Caco-2 (cell line): ENCODE results near the gene GKN1. TPM values are rescaled to one million over a fixed set of nuclear protein-coding genes. Genes with fewer than 3 reads are reported as not detected.

Experiments
- BruUV-seq: library from RNA; stranded (reverse); fragments of 400-500 nt; replicated peaks from 2 replicates; lab custom pipeline; 2021; lab: Mats Ljungman, UMichigan
- CTCF ChIA-PET: fragments of 300-600 bp; sonication (Branson Sonifier 250); formaldehyde crosslinking; loops from one replicate; lab custom pipeline; 2022; ENCODE audit warnings: antibody characterized with exemption; lab: Charles Lee
- POLR2A ChIA-PET: fragments of 300-600 bp; sonication (Branson Sonifier 250); formaldehyde crosslinking; loops from one replicate; lab custom pipeline; 2022; ENCODE audit warnings: antibody characterized with exemption; lab: Charles Lee
- DNase-seq, 2 experiments: peaks; one replicate each; pipeline versions ENCODE4 v3.0.0 to v3.0.0-alpha.2; 2020 to 2022
- H3K27me3 ChIP-seq: replicated peaks from 2 replicates; pipeline ENCODE4 v1.6.0; 2011; ENCODE audit warnings: low read length; ENCODE audit not compliant: control insufficient read depth, insufficient read depth
- H3K36me3 ChIP-seq: 2 replicates; pipeline ENCODE4 v1.5.1; 2011; ENCODE audit warnings: low read length; ENCODE audit not compliant: control insufficient read depth, insufficient read depth
- H3K4me1 ChIP-seq: fragments of 250-450 bp; sonication (Bioruptor Pico); 2 replicates; pipeline ENCODE4 v1.5.1; 2020; ENCODE audit warnings: mild to moderate bottlenecking
- H3K4me3 ChIP-seq: 2 replicates; pipeline ENCODE4 v1.5.1; 2011; ENCODE audit warnings: low read depth, mild to moderate bottlenecking, control low read depth, low read length
- H3K9me3 ChIP-seq: fragments of 250-450 bp; sonication (Bioruptor Pico); 2 replicates; pipeline ENCODE4 v1.5.1; 2020; ENCODE audit warnings: mild to moderate bottlenecking, moderate library complexity
- H3K27ac Mint-ChIP-seq: one replicate; pipeline ENCODE4 v1.8.0; 2022; ENCODE audit warnings: mixed read lengths; ENCODE audit not compliant: unreplicated experiment
- H3K27me3 Mint-ChIP-seq: one replicate; pipeline ENCODE4 v1.8.0; 2022; ENCODE audit warnings: mixed read lengths; ENCODE audit not compliant: insufficient read depth, unreplicated experiment
- H3K36me3 Mint-ChIP-seq: one replicate; pipeline ENCODE4 v1.8.0; 2022; ENCODE audit warnings: mild to moderate bottlenecking, mixed read lengths; ENCODE audit not compliant: insufficient read depth, unreplicated experiment
- H3K4me1 Mint-ChIP-seq: one replicate; pipeline ENCODE4 v1.8.0; 2022; ENCODE audit warnings: low read depth, mixed read lengths; ENCODE audit not compliant: unreplicated experiment
- H3K4me3 Mint-ChIP-seq: one replicate; pipeline ENCODE4 v1.8.0; 2022; ENCODE audit warnings: mild to moderate bottlenecking, moderate library complexity, mixed read lengths; ENCODE audit not compliant: unreplicated experiment
- H3K9me3 Mint-ChIP-seq: one replicate; pipeline ENCODE4 v1.8.0; 2022; ENCODE audit warnings: mixed read lengths; ENCODE audit not compliant: unreplicated experiment
- intact Hi-C: fragments of 100-400 bp; cut with micrococcal nuclease; formaldehyde crosslinking; loops from one replicate; pipeline ENCODE4 v1.10.0; 2022; ENCODE audit not compliant: unreplicated experiment
- total RNA-seq: library from RNA; stranded (reverse); gene quantifications from 2 replicates; pipeline ENCODE4 v1.2.3, GENCODE V29; 2022
- TF ChIP-seq, protein P1 (sequence below), 2 experiments: fragments of 200-600 bp in 1 of 2; IDR thresholded peaks; 1 replicate in 1 of 2; 2 replicates in 1 of 2; pipeline versions ENCODE4 v1.5.1 to v1.8.0; 2011 to 2022; ENCODE audit warnings: antibody characterized with exemption in 1 of 2, control low read depth in 1 of 2, inconsistent platforms in 1 of 2, low read depth in 1 of 2, low read length in 1 of 2, mild to moderate bottlenecking in 1 of 2, moderate library complexity in 1 of 2; ENCODE audit not compliant: insufficient read depth in 1 of 2, severe bottlenecking in 1 of 2, unreplicated experiment in 1 of 2

Gene GKN1
- total RNA-seq, 1 experiment from 2014 or later = not detected

DNA sequence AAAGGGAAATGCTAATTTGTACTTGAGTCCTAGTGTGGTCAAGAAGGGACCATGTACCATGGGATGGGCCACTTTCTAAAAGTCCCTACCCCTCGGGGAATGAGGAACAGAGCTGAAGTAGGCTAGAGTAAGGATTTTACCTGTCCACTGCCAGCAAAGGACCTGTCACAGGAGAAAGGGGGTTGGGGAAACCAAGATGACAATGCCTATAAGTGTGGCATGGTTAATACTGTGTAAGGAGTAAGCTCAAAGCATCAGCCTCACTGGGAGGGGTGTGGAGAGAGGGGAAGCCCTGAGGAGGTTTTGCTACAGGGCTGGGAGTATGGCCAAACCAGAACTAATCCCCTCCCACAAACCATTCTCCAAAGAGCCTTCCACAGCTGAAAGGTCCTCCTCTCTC is 37.5 kb upstream of the GKN1 start:
- DNase-seq = no peak
- intact Hi-C loops = no loop called here
- TF ChIP-seq, protein P1, sequence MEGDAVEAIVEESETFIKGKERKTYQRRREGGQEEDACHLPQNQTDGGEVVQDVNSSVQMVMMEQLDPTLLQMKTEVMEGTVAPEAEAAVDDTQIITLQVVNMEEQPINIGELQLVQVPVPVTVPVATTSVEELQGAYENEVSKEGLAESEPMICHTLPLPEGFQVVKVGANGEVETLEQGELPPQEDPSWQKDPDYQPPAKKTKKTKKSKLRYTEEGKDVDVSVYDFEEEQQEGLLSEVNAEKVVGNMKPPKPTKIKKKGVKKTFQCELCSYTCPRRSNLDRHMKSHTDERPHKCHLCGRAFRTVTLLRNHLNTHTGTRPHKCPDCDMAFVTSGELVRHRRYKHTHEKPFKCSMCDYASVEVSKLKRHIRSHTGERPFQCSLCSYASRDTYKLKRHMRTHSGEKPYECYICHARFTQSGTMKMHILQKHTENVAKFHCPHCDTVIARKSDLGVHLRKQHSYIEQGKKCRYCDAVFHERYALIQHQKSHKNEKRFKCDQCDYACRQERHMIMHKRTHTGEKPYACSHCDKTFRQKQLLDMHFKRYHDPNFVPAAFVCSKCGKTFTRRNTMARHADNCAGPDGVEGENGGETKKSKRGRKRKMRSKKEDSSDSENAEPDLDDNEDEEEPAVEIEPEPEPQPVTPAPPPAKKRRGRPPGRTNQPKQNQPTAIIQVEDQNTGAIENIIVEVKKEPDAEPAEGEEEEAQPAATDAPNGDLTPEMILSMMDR (IDR thresholded peaks at IDR 0.05; ENCODE audit: insufficient read depth in 1 of 2, low read depth in 1 of 2, low read length in 1 of 2, severe bottlenecking in 1 of 2, unreplicated experiment in 1 of 2) = no peak
- Mint-ChIP-seq H3K4me1 (no peaks in the 10 kb centered on the region), H3K27ac (no peak overlapping the region), H3K4me3 (no peak overlapping the region), H3K36me3 (no peaks in the 10 kb centered on the region), H3K27me3 (peaks cover 13% of the 10 kb centered on the region), H3K9me3 (peaks cover 13% of the 10 kb centered on the region)
- ChIA-PET CTCF (no interaction called here), POLR2A (no interaction called here)
- no peaks in the 10 kb centered on the region for H3K9me3 ChIP-seq
- no TSS peak for BruUV-seq
- no peaks in the 10 kb centered on the region for H3K36me3 ChIP-seq
- H3K4me3 ChIP-seq = no peak overlapping the region
- H3K27me3 ChIP-seq = no peaks in the 10 kb centered on the region
- H3K4me1 ChIP-seq = no peaks in the 10 kb centered on the region

DNA sequence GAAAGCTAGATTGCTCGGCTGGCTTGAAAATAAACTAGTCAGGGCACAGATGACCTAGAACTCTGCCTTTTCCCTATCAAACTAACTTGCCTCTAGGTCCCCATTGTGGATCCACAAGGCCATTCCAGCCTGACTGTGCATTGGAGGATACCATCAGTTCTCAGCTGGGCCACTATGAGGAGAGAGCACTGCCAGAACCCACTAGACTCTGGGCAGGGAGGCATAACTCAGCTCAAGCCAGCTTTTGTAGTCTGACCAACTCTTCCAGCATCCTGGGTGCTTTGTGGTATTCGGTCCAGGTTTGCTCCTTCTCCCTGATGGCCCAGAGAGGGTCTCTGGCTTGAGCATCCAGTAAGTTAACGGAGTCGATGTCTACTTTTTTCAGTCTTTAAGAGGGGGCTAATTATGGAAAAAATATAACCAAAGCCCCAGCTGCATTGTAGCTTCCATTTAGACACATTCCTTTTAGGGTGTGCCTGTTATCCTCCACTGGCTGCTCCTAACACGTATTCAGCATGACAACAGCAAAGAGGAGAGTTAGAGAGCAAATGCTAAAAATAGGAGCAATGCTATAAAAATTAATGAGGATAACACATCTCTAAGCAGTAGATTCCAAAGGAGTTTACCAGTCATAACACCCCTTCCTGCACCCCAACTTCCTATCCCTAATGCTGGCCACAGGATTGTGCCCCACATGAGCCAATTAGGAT is 36.9 kb upstream of the GKN1 start:
- Histone ChIP-seq H3K36me3 (no peaks in the 10 kb centered on the region), H3K27me3 (no peaks in the 10 kb centered on the region), H3K9me3 (no peaks in the 10 kb centered on the region), H3K4me3 (no peak overlapping the region), H3K4me1 (no peaks in the 10 kb centered on the region)
- TF ChIP-seq, protein P1 (IDR thresholded peaks at IDR 0.05; ENCODE audit: insufficient read depth in 1 of 2, low read depth in 1 of 2, low read length in 1 of 2, severe bottlenecking in 1 of 2, unreplicated experiment in 1 of 2) = no peak
- BruUV-seq = no TSS peak
- no peak overlapping the region for H3K27ac Mint-ChIP-seq
- intact Hi-C loops = no loop called here
- peaks cover 13% of the 10 kb centered on the region for H3K9me3 Mint-ChIP-seq
- H3K4me3 Mint-ChIP-seq = no peak overlapping the region
- H3K4me1 Mint-ChIP-seq = no peaks in the 10 kb centered on the region
- H3K36me3 Mint-ChIP-seq = no peaks in the 10 kb centered on the region
- ChIA-PET POLR2A (interaction anchor here (0.6 kb wide), 1 partner anchor 16 kb away, joined by 3 read pairs; no protein-coding TSS in a partner anchor), CTCF (no interaction called here)
- H3K27me3 Mint-ChIP-seq = peaks cover 13% of the 10 kb centered on the region
- no peak for DNase-seq

DNA sequence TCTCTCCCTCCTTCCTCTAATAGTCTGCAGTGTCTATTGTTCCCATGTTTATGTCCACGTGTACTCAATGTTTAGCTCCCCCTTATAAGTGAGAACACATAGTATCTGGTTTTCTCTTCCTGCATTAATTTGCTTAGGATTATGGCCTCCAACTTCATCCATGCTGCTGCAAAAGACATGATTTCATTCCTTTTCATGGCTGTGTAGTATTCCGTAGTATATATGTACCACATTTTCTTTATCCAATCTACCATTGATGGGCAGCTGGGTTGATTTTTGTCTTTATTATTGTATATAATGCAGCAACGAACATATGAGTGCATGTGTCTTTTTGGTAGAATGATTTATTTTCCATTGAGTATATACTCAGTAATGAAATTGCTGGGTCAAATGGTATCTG is 35.5 kb upstream of the GKN1 start:
- TF ChIP-seq, protein P1 (IDR thresholded peaks at IDR 0.05; ENCODE audit: insufficient read depth in 1 of 2, low read depth in 1 of 2, low read length in 1 of 2, severe bottlenecking in 1 of 2, unreplicated experiment in 1 of 2) = no peak
- no TSS peak for BruUV-seq
- Histone ChIP-seq H3K36me3 (no peaks in the 10 kb centered on the region), H3K4me1 (no peaks in the 10 kb centered on the region), H3K9me3 (no peaks in the 10 kb centered on the region), H3K27me3 (no peaks in the 10 kb centered on the region), H3K4me3 (no peak overlapping the region)
- Mint-ChIP-seq H3K9me3 (peaks cover 13% of the 10 kb centered on the region), H3K27ac (no peak overlapping the region), H3K4me1 (no peaks in the 10 kb centered on the region), H3K27me3 (peaks cover 13% of the 10 kb centered on the region), H3K4me3 (no peak overlapping the region), H3K36me3 (no peaks in the 10 kb centered on the region)
- ChIA-PET CTCF (no interaction called here), POLR2A (no interaction called here)
- intact Hi-C loops = no loop called here
- no peak for DNase-seq
